GM12874 (cell line): ENCODE measurements around the gene OR52E2.

Experiments used
- CTCF ChIP-seq: IDR thresholded peaks from 2 replicates; pipeline ENCODE4 v1.5.1; 2011; ENCODE audit warnings: low read depth, mild to moderate bottlenecking, control low read depth, low read length, moderate library complexity; ENCODE audit not compliant: insufficient read depth

OR52E2 gene

GRCh38 chr11:5088556-5088955 lies 29.1 kb upstream of the OR52E2 start:
- TF ChIP-seq CTCF: no peak

DNA sequence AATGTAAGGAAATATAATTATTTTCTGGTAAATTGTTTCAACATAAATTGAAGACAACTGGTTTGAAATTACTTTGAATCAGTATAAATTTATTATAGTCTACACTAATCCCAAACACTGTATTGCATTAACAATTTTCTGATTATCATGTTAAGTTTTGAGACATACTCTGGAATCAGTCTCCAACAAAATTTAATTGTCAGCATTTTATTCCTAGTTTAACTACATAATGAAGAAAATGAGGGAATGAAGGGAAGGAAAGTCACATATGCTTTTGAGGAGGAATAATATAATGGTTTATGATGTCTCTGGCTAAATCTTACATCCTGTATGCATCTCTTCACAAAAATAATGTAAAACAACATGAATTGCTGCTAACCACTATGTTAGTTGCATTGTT lies 24.2 kb upstream of the OR52E2 start:
- TF ChIP-seq CTCF: no peak

GRCh38 chr11:5081405-5081804 lies 22.0 kb upstream of the OR52E2 start:
- no peak for TF ChIP-seq CTCF

DNA sequence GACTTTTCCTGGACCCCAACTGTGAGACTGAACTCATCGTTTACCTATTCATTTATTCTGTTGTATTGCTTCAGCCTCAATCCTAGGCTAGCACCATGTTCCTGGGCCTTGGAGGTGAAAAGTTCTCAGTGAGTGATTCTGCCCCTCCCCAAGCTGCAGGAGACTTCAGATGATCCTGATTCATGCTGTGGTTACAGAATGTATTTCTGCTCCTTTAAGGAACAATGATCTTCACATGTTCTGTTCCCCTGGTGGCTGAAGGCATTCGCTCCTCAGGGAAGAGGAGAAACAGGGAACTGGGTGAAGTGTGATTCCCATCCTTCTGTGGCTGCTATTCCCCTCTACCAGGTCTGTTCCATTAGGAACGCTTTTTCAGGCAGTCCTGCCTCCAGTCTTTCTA lies 12.4 kb upstream of the OR52E2 start:
- no peak for TF ChIP-seq CTCF

DNA sequence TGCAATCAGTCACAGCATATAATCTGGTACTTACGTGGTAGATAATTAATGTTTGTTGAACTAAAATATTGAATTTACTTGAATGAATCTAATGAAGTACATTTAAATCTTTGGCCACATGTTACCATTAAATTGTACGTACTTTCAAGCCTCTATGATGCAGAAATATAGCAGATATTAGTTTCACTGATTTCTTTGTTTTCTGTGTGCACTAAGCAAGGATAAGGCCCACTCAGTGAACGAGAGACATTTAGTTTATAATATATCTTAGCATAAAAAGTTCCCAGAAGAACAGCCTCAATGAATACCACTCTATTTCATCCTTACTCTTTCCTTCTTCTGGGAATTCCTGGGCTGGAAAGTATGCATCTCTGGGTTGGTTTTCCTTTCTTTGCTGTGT lies 9.8 kb upstream of the OR52E2 start, which contains the start of gene OR52E1:
Gene OR52E1 (plus strand): TSS at position 301 of the 400 bp plus-strand sequence.
- no peak for TF ChIP-seq CTCF

GRCh38 chr11:5065027-5065426 lies 5.6 kb upstream of the OR52E2 start:
- TF ChIP-seq CTCF: no peak

DNA sequence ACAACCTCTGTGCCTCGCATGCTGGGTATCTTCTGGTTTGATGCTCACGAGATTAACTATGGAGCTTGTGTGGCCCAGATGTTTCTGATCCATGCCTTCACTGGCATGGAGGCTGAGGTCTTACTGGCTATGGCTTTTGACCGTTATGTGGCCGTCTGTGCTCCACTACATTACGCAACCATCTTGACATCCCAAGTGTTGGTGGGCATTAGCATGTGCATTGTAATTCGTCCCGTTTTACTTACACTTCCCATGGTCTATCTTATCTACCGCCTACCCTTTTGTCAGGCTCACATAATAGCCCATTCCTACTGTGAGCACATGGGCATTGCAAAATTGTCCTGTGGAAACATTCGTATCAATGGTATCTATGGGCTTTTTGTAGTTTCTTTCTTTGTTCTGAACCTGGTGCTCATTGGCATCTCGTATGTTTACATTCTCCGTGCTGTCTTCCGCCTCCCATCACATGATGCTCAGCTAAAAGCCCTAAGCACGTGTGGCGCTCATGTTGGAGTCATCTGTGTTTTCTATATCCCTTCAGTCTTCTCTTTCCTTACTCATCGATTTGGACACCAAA lies 12.6 kb downstream of the OR52E2 start:
- TF ChIP-seq CTCF: no peak

DNA sequence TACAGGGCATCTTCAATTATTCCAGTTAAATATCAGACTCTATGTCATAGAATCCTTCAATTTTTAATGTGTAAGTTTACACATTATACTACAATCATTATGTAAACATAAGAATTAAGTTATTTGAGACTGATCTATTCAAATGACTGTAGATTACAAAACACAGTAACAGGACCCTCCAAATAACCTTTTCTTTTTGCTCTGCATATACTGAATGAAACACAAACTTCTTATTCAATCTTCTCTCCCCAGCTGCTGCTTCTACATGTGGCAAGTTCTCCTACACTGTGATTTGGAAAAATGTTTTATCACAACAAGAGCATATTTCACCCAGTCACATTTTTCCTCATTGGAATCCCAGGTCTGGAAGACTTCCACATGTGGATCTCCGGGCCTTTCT lies 13.2 kb downstream of the OR52E2 start, which contains the start of gene OR52J3:
Gene OR52J3 (plus strand): TSS at position 301 of the 400 bp plus-strand sequence. CDS start 0 bp downstream, at position 301.
- TF ChIP-seq CTCF: no peak
